ENCODE data around the gene C4A.

GRCh38 chr6:31948306-31948705, 33.6 kb upstream of the C4A start:
- TF ChIP-seq CTCF (IDR thresholded peaks at IDR 0.05) (no peak), POLR2AphosphoS5 (IDR thresholded peaks at IDR 0.05; ENCODE audit: low read depth, low read length) (no peak), TCF7L2 (IDR thresholded peaks at IDR 0.05; ENCODE audit: low read depth, low read length) (no peak), REST (IDR thresholded peaks at IDR 0.05; ENCODE audit: insufficient read depth in 1 of 2, low read depth in 2 of 2, low read length in 1 of 2) (no peak), SIN3A (IDR thresholded peaks at IDR 0.05; ENCODE audit: borderline replicate concordance, insufficient read depth, low read depth, low read length) (no peak)
